HG03565 (cell line): ENCODE results near the gene E4F1.
"Not testable (repeated sequence)": the region's sequence is repeated elsewhere in the genome, so short reads cannot be mapped to it uniquely, and the experiment has no call there.

Source experiments
- ATAC-seq: cut with Tn5 transposase; IDR thresholded peaks from one replicate; pipeline ENCODE4 v1.9.1; 2021; ENCODE audit warnings: mild to moderate bottlenecking, moderate library complexity; ENCODE audit not compliant: unreplicated experiment

The E4F1 gene

DNA sequence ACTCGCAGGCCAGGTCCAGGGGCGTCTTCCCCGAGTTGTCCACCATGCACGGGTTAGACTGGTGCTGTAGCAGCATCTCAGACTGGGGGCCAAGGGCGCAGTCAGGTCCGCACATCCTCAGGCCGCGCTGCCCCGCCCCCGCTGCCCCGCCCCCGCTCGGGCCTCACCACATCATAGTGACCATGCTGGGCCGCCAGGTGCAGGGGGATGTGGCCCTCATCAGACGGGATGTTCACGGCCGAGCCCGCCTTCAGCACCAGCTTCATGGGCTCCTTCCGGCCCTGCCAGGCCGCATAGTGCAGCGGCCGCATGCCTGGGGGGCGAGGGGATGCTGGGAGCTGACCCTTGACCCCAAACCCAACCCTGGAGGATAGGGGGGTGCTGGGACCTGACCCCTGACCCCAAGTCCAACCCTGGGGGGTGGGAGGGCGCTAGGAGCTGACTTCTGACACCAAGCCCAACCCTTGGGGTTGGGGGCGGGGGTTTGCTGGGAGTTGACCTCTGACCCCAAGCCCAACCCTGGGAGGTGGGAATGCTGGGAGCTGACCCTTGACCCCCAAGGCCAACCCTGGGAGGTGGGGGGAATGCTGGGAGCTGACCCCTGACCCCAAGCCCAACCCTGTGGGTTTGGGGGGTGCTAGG, 34.0 kb upstream of the E4F1 start:
- no peak for ATAC-seq

DNA sequence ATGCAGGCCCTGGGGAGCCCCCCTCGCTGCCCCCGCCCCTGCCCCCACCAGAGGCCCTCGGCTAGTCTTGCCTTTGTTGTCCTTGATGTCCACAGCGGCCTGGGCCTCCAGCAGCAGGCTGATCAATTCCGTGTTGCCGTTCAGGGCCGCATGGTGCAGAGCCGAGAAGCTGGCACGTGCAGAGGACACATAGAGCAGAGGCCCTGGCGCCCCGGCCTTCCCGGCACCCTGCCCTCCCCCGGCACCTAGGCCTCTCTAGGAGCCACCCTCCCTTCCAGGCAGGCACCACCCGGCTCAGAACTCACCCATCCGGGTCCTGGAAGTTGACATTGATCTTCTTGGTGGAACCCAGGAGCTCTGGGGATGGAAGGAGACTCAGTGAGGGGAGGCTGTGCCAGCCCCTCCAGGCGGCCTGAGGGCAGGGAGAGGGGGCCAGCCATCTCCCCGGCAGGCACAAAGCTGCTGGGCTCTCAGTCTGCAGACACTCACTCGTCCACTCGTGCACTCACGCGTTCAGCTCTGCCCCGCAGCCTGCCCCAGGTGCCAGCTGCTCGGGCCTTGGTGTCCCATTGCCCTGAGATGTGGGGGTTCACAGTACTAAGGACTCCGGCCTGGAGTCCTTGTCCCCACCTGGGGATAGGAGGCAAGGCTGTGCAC, 33.3 kb upstream of the E4F1 start:
- ATAC-seq = no peak

DNA sequence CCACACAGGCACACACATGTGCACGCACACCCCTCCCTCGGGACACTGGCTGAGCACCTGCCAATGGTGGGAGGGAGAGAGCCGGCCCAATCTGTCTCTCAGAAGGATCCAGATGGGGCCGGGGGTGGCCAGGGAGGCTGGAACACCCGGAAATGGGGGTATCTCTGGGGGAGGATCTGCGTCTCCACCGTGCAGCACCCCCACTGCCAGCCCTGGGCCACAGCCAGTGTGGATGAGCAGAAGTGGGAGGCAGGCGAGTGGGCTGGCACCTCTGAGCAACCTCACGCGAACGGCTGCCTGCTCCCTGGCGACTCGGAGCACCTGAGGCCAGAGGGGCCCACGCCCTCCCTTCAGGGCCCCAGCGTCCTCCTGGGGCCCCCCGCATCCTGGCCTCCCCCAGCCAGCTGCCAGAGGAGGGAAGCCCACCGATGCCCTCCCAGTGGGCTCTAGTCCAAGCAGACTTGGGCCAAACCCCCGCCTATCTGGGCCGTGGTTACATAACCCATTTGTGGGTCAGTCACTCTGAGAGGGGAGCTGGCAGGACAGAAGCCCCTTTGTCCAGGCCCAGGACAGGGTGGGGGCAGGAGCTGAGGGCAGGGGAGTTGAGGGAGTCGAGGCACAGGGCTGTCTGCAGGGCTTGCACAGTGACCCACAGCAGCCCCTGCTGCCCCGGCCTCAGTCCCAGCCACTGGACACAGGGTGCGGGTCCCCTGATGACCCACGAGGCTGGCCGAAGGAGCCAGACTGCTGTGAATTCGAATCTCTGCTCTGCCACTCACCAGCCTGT, 32.5 kb upstream of the E4F1 start:
- no peak for ATAC-seq

DNA sequence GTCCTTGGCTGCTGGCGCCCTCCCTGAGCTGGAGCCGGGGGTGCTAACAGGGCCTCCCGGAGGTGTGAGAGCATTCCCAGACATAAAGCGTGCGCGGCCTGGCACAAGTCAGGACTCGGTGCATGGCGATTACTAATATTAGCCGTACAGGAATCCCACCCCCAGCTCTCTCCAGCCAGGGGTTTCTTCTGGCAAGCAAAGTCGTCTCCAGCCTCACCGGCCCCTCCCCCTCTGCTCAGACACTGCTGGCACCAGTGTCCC, 32.0 kb upstream of the E4F1 start:
- no peak for ATAC-seq

DNA sequence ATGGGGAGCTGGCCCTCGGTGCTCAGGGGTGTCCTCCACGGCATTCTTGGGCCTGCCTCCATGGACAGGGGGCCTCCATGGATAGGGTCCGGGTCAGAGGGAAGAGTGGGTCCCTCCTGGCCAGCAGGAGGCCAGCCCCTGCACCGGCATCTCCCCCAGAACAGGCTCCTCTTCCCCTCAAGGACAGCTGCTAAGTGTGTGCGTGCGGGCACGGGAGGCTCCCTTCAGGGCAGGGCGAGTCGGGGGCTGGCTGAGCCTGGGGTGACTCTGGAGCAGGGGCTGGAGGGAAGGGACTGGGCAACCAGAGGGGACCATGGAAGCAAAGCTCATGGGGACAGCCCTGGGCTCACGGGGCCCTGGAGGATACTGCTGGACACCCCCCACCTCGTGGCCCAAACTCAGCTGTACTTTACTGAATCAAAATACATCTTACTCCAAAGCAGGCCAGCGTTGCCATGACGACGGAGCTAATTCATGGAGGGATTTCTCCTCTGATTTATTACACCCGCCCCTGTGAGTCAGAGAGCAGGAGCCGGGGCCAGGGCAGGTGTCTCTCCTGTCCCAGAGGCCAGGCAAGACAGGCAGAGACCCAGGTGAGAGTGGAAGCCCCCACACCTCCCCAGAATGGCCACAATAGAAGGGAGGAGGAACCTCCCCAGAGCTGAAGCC, 29.1 kb upstream of the E4F1 start:
- ATAC-seq = no peak

DNA sequence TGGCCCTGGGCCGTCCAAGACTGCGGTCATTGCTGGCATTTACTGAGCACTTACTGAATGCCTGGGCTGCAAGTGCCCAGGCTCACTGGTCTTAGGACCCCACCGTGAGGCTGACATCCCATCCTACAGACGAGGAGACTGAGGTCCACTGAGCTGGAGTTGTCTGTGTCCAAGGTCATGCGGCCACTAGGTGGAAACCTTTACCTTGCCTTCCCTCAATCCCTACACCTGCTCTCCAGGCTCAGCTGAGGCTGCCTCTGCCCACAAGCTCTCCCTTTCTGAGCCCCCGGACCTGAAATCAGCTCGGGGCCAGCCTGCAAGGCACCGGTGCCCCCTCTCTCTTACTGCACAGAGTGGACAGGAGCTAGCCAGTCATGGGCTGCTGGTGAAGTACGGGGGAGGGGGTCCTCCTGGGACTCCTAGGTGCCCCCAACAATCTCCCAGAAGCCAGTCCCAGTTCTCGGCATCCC, 28.5 kb upstream of the E4F1 start:
- ATAC-seq = no peak

DNA sequence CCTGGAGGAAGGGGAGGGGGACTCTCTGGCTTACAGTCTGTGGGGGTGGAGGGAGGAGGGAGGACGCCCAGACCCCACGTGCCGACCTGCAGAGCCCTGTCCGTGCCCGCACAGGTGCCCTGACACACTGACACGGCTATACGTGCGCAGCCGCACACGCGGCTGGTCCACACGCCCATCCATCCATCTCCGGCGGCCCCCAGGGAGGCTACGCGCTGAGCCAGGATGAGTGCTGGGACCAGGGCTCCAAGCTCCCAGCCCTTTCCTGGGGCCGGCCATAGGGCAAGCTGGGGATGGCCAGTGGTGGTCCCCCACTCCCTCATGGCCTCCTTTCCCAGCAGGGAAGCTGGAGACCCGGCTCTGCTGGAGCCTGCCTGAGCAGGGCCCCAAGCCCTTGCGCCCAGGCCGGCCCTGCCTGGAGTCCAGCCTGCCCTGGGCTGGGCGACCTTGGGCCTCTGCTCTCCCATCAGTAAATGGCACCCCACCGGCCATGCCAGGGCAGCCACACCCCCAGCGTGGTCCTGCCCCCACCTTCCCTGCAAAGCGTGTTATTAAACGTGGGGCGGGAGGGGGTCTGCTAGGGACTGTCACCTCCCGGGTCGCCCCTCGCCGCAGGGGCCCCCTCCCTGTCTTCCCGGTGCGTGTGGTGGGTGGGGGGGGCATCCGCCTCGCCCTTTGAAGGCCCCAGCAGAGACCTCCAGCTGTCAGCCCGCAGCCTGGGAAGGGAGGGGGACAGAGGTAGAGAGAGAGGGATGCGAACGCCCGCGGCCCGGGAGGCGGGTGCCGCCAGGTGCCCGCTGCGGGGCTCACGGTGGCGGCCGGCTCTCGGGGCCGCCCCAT, 27.8 kb upstream of the E4F1 start:
- no peak for ATAC-seq

DNA sequence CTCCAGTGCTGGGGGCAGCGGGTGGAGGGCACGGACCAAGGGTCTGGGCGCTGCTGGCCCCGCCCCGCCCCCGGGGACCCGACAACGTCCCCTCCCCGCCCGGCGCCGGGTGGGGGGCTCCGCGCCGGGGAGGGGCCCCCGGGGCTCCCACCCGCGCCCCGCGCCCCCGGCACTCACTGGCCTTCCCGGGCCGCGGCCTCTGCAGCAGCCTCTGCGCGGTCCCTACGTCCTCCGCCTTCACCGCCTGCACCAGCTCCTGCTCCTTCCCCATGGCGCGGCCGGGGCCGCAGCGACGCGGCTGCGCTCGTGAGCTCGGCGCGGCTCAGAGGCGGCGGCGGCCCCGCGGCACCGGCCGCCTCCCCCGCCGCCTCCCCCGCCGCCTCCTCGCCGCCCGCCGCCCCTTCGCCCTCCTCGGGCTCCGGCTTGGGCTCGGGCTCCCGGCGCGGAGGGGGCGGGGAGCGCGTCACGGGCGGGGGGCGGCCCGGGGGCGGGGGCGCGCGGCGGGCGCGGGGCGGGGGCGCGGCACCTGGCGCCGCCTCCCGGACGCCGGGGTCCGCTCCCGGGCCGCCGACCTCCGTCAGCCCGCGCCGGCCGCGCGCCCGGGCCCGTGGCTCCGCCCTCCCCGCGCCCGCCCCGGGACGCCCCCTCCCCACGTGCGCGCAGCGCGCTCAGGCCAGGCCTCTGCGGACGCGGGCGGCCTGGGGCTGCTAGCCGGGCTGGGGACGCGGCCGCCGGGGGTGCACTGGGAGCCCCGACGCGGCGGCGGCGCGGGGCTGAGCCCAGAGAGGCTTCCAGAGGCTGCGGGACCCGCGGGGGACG, 27.0 kb upstream of the E4F1 start, which contains the start of gene CASKIN1:
Gene CASKIN1 (minus strand): TSS at position 444 of the 819 bp plus-strand sequence. CDS start 173 bp downstream, at position 271.
- no peak for ATAC-seq

DNA sequence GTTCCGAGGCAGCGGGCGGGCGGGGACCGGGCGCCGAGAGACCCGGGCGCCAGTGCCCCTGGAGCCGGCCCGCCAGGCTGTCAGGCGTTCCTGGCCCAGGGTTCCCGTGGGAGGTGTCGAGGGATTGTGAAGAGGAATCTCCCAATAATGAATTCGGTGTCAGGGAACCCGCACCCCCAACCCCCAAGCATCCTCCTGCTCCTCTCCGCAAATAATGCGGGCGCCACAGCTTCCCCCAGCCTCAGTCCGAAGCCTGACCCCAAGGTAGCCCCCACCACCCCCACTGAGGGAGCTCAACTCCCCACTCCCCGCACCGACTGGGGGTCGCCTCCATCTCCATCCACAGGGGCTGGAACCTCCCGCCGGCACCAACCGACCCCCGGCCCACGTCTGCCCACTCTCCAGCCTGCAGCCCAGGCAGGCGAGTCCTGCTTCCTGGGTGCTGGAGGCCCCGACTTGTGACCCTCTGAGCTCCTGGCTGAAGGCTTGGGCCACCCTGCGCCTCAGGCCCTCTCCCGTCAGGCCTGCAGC, 26.3 kb upstream of the E4F1 start:
- ATAC-seq = no peak

DNA sequence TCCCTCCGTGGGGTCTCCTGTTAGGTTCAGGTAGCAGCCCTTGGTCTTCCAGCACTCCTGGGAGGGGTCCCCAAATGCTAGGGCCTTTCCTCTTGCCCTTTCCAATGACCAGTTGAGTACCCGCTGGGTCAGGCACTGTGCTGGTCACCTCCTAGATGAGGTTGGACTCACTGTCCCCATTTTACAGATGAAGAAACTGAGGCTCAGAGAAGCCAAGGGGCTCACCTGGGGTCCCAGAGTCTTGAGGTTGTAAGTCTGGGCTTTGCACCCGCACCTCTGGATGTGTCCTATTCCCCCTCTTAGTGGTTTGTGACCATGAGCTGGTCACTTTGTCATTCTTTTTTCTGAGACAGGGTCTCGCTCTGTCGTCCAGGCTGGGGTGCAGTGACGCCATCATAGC, 25.6 kb upstream of the E4F1 start:
- no peak for ATAC-seq

DNA sequence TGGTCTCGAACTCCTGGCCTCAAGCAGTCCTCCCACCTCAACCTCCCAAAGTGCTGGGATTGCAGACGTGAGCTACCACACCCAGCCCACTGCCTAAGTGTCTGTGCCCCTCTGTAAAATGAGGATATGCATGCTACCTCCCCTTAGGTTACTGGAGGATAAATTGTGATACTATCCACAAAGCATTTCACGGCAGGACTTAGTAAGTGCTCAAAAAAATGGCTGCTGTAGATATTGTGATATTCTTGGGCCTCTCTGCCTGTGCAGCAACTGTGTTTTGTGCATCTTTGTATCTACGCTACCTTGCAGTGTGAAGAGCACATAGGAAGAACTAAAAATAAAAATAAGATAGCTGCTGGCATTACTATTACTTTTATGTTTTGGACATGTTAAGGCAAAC, 25.1 kb upstream of the E4F1 start:
- no peak for ATAC-seq

DNA sequence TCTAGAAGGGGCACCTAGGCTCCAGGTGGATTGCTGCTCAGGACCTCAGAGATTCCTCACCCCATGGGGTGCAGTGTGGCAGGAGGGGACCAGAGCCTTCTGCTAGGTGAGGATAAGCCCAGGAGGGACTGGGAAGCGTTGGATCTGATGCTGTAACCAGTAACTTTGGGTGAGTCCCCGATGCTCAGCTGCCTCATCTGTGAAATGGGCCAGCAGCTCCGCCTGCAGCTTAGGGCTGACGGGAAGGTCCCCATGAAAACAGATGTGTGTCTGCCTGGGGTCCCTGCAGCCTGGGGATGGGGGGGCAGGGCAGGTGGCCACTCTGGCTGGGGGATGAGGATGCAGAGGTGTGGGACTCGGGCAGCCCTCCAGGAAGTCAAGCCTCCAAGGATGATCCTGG, 24.3 kb upstream of the E4F1 start:
- no peak for ATAC-seq

DNA sequence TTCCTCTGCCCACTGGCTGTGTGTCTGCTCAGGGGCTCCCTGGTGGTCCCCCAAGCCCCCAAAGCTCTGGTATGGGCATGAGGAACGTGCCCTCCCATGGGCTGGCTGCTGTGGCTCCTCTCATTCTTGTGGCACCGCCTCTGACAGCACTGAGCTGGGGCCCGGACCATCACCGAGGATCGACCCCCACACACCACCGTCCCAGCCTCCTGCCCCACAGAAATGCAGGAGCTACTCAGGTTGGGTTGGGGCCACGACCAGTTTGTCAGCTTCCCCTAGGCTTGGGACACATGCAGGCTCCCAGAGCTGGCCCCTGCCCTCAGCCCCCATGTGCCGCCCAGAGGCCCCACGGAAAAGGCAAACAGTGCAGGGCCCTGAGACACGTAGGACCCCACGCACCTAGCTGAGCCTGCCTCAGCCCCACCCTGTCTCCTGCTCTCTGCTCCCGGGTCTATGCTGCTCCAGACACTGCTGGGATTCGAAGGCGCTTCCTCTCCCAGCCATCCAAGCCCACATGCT, 23.7 kb upstream of the E4F1 start:
- ATAC-seq = no peak

DNA sequence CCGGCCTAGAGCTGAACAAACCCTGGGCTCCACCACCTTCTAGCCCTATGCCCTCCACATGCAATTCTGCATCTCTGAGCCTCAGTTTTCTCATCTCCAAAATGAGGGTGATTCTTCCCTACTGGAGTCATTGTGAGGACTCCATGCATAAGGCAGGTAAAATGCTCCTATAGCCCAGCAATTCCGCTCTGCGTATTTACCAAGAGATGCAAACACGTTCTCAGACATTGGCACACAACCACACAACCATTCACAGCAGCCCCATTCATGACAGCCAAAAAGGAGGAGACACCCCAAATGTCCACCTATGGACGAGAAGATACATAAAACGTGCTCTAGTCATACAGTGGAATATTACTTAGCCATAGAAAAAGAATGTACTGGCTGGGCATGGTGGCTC, 23.1 kb upstream of the E4F1 start:
- ATAC-seq = no peak

DNA sequence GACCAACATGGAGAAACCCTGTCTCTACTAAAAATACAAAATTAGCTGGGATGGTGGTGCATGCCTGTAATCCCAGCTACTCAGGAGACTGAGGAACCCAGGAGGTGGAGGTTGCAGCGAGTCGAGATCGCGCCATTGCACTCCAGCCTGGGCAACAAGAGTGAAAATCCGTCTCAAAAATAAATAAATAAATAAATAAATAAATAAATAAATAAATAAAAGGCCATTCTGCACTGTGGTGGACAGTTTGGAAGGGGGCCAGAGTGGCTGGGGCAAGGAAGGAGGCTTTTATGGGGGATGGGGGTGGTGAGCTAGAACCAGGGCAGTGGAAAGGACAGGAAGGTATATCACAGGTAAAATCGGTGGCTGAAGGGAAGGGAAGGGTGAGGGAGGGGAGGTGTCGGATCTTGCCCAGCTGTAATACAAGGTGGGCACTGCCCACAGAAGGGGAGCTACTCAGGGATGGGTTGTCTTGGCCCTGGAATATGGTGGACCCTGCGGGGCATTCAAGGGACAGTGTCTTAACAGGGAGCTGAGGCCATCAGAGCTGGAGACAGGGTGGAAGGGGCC, 20.2 kb upstream of the E4F1 start:
- not testable (repeated sequence) for ATAC-seq

DNA sequence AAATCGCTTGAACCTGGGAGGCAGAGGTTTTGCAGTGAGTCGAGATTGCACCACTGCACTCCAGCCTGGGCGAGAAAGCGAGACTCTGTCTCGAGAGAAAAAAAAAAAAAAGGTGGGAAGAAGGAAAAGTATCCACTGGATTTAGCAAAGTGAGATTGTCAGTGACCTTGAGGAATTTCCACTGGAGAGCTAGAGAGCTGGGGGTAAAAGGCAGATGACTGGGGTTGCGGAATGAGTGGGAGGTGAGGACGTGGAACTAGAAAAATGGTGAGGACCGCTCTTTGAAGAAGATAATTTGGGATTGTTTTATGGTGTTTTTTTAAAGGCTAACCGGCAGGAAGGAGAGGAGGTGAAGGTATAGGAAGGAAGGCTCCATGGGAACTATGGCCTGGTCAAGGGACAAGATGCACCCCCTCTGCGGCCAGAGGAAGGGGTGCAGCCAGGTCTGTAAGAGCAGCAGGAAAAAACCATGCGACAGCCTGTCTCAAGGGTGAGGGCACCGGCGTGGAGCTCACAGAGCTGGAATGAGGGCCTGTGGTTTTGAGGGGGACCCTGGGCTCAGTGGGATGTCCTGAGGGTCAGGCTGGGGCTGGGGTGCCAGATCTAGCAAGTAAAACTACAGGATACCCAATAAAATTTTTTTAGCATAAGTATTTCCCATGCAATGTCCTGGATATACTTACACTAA, 18.8 kb upstream of the E4F1 start:
- ATAC-seq = no peak

DNA sequence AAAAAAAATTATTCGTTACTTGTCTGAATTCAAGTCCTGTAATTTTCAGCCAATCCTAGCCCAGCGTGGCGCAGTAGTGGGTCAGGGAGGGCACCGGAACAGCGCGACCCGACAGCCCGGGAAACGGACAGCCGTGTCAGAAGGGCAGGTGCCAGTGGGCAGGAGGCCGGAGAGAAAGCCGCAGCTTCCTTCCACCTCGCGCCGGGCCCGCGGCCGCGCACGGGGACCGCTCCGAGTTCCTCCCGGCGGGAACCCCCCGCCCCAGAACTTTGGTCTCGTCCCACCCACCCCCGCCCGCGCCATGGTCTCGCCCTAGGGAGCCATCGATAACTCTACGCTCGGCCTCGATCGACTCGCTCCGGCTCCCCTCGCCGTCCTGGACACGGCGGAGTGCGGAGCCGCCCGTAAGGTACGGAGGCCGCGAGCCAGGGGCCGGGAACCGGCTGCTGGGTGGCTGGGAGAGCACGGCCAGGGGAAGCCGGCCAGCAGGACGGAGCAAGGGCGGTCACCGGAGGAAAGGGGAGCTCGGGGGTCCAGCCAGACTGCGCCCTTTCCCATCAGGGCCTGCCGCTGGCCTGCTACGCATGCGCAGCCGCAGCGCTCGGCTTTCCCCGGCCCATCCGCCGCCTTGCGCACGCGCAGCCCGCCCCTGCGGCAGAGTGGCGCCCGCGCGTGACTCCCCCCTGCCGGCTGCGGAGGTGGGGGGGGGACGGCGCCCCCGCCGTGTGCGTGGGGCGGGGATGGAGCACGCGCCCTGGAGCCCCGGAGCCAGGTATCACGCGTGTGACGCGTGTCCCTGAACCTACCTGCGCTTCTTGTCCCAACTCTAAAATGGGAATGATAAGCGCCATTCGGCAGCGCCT, 18.1 kb upstream of the E4F1 start, which contains the start of gene MLST8:
Gene MLST8 (plus strand): TSS at position 351 of the 863 bp plus-strand sequence. CDS start 632 bp downstream, outside the sequence.
- peak; percentile 70 for ATAC-seq
